Smooth muscle cell (in vitro differentiated cells): ENCODE results near the gene RIPK3. TPM values are rescaled to one million over a fixed set of nuclear protein-coding genes. Genes with fewer than 3 reads are reported as not detected.

ENCODE experiments used
- DNase-seq: peaks from one replicate; lab custom pipeline; 2025; ENCODE audit not compliant: unreplicated experiment; lab: John Stamatoyannopoulos, UW
- H2AFZ ChIP-seq: fragments of 200-600 bp; sonication (generic); 2 replicates; pipeline ENCODE4 v1.6.0; 2016; ENCODE audit warnings: antibody characterized with exemption, low read depth, mild to moderate bottlenecking
- H3F3A ChIP-seq: fragments of 200-600 bp; sonication (generic); 2 replicates; pipeline ENCODE4 v1.6.0; 2017; ENCODE audit warnings: antibody characterized with exemption, low read depth
- H3K27ac ChIP-seq: fragments of 200-600 bp; sonication (generic); 2 replicates; pipeline ENCODE4 v1.5.1; 2016; ENCODE audit warnings: low read depth, mild to moderate bottlenecking
- H3K27me3 ChIP-seq: fragments of 200-600 bp; sonication (generic); 2 replicates; pipeline ENCODE4 v1.6.1; 2016; ENCODE audit warnings: low read depth, mild to moderate bottlenecking
- H3K36me3 ChIP-seq: fragments of 200-600 bp; sonication (generic); 2 replicates; pipeline ENCODE4 v1.5.1; 2016; ENCODE audit warnings: low read depth
- H3K4me1 ChIP-seq: fragments of 200-600 bp; sonication (generic); 2 replicates; pipeline ENCODE4 v1.5.1; 2016; ENCODE audit warnings: low read depth
- H3K4me2 ChIP-seq: fragments of 200-600 bp; sonication (generic); 2 replicates; pipeline ENCODE4 v1.6.0; 2016; ENCODE audit warnings: mild to moderate bottlenecking
- H3K4me3 ChIP-seq: fragments of 200-600 bp; sonication (generic); 2 replicates; pipeline ENCODE4 v1.5.1; 2016; ENCODE audit warnings: mild to moderate bottlenecking
- H3K79me2 ChIP-seq: fragments of 200-600 bp; sonication (generic); 2 replicates; pipeline ENCODE4 v1.6.0; 2016; ENCODE audit warnings: low read depth, mild to moderate bottlenecking
- H3K9ac ChIP-seq: fragments of 200-600 bp; sonication (generic); 2 replicates; pipeline ENCODE4 v1.6.0; 2016; ENCODE audit warnings: low read depth
- H3K9me3 ChIP-seq: fragments of 200-600 bp; sonication (generic); replicated peaks from 2 replicates; pipeline ENCODE4 v1.5.1; 2016; ENCODE audit warnings: low read depth
- H4K20me1 ChIP-seq: fragments of 200-600 bp; sonication (generic); 2 replicates; pipeline ENCODE4 v1.6.0; 2016; ENCODE audit warnings: low read depth
- CTCF ChIP-seq: fragments of 200-600 bp; sonication (generic); IDR thresholded peaks from 2 replicates; pipeline ENCODE4 v1.5.1; 2017; ENCODE audit warnings: borderline replicate concordance, mild to moderate bottlenecking, antibody characterized with exemption; ENCODE audit not compliant: insufficient read depth, poor library complexity, severe bottlenecking
- WGBS: methylation state at CpG from one replicate; pipeline ENCODE4 v1.1.7; 2016; ENCODE audit warnings: low lambda C conversion rate; 5-methylcytosine and 5-hydroxymethylcytosine counted together
- polyA plus RNA-seq: library from polyadenylated mRNA; unstranded; fragments of >200 nt; fragmentation: Nextera tagmentation; extraction: Ambion mirVana; gene quantifications from 2 replicates; pipeline ENCODE4 v1.2.1, GENCODE V29; 2016
- total RNA-seq: library from RNA; depleted of rRNA; stranded (reverse); fragments of >200 nt; gene quantifications from 2 replicates; pipeline ENCODE4 v1.2.3, GENCODE V29; 2014

Gene RIPK3
- total and polyA plus RNA-seq, 2 experiments from 2014 or later, result 1.3 TPM; not detected in 1

DNA sequence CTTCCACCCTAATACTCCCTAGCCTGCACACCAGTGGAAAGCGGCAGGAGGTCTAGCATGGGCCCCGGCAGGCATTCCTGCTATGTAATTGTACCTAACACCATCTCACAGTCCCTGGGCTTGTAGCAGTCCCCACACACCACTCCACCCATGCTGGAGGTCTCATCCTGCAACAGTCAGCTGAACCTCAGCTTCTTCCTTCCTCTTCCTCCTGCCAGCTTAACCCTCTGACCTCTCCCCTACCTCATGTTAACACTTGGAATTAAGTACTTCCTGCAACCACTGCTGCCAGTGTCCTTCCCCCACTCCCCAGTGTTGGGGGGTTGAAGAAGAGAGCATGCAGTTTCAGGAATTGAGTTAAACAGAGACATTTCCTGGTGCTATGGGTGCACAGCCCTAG, 12.5 kb downstream of the RIPK3 start:
- no peak for DNase-seq
- Histone ChIP-seq H3K27me3 (peaks cover 1% of the 10 kb centered on the region), H2AFZ (no peak overlapping the region), H3K4me3 (no peak overlapping the region), H3K79me2 (no peaks in the 10 kb centered on the region), H3K9ac (no peak overlapping the region), H3K4me2 (no peak overlapping the region), H3K9me3 (no peaks in the 10 kb centered on the region), H3F3A (no peaks in the 10 kb centered on the region), H3K27ac (no peak overlapping the region), H3K36me3 (no peaks in the 10 kb centered on the region), H4K20me1 (no peaks in the 10 kb centered on the region), H3K4me1 (no peaks in the 10 kb centered on the region)
- WGBS, result 96% methylated on average over 2 of the region's 2 CpGs
- no peak for TF ChIP-seq CTCF

- H3K9me3 ChIP-seq, result no peaks in the 10 kb centered on the region
- no peaks in the 10 kb centered on the region for H4K20me1 ChIP-seq
These were observed 13.8 kb downstream of the RIPK3 start for GRCh38 chr14:24325963-24326362.

DNA sequence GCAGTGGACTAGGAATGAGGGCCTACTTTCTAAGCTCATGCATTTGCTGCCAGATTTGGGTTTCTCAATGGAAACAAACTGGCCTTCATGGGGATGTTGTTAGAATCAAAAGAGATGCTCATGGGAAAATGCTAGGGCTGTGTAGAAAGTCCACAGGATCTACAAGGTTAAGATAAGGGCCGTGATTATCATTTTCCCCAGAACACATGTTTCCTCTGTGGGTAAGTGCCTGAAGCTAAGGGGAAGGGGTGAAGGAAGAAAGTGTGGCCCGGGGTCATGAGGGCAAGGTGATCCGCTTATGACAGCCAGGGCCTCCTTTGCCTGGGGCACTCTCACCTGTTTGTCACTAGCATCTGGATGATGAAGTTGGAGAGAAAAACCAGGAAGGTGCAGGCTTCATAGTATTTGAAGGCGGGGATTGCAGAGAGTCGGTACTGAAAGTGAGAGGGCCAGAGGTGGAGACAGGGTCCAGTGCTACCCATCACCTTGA, 14.7 kb downstream of the RIPK3 start:
- H3K27ac ChIP-seq, result no peak overlapping the region
- no peak overlapping the region for H3K4me3 ChIP-seq
- H3K9me3 ChIP-seq, result no peaks in the 10 kb centered on the region
- no peaks in the 10 kb centered on the region for H3K27me3 ChIP-seq
- TF ChIP-seq CTCF, result no peak
- H4K20me1 ChIP-seq, result no peaks in the 10 kb centered on the region
- no peak overlapping the region for H3K4me2 ChIP-seq
- H2AFZ ChIP-seq, result no peak overlapping the region
- H3K4me1 ChIP-seq, result no peaks in the 10 kb centered on the region
- H3K79me2 ChIP-seq, result no peaks in the 10 kb centered on the region
- H3K9ac ChIP-seq, result no peak overlapping the region
- DNase-seq, result no peak
- no peaks in the 10 kb centered on the region for H3F3A ChIP-seq
- H3K36me3 ChIP-seq, result no peaks in the 10 kb centered on the region
- 87% methylated on average over 5 of the region's 5 CpGs for WGBS

More at GRCh38 chr14:24325963-24326362, 13.8 kb downstream of the RIPK3 start:
- no peak overlapping the region for H3K4me2 ChIP-seq
- no peaks in the 10 kb centered on the region for H3K27me3 ChIP-seq
- no peaks in the 10 kb centered on the region for H3K79me2 ChIP-seq
- H3F3A ChIP-seq, result no peaks in the 10 kb centered on the region
- WGBS, result 84% methylated on average over 9 of the region's 9 CpGs
- no peak overlapping the region for H2AFZ ChIP-seq
- no peak overlapping the region for H3K9ac ChIP-seq
- H3K4me3 ChIP-seq, result no peak overlapping the region
- H3K36me3 ChIP-seq, result no peaks in the 10 kb centered on the region
- no peak overlapping the region for H3K27ac ChIP-seq
- H3K4me1 ChIP-seq, result no peaks in the 10 kb centered on the region
- no peak for DNase-seq
- TF ChIP-seq CTCF, result no peak

- H3K4me1 ChIP-seq, result no peaks in the 10 kb centered on the region
- no peaks in the 10 kb centered on the region for H3K27me3 ChIP-seq
- H3K79me2 ChIP-seq, result no peaks in the 10 kb centered on the region
- H3F3A ChIP-seq, result no peaks in the 10 kb centered on the region
- no peaks in the 10 kb centered on the region for H3K9me3 ChIP-seq
- 85% methylated on average over 6 of the region's 6 CpGs for WGBS
- no peak for TF ChIP-seq CTCF
- H3K4me2 ChIP-seq, result no peak overlapping the region
- H2AFZ ChIP-seq, result no peak overlapping the region
- no peak overlapping the region for H3K9ac ChIP-seq
- H3K4me3 ChIP-seq, result no peak overlapping the region
- DNase-seq, result no peak
- H3K27ac ChIP-seq, result no peak overlapping the region
- H3K36me3 ChIP-seq, result no peaks in the 10 kb centered on the region
- H4K20me1 ChIP-seq, result no peaks in the 10 kb centered on the region
These were observed 15.8 kb downstream of the RIPK3 start for GRCh38 chr14:24324024-24324423.
